Effector memory CD4-positive, alpha-beta T cell (primary cell): ENCODE results near the gene C1orf115.
"Not testable (repeated sequence)": the region's sequence is repeated elsewhere in the genome, so short reads cannot be mapped to it uniquely, and the experiment has no call there.

Experiments
- DNase-seq, 3 donors: peaks; one replicate each; pipeline ENCODE4 v3.0.0-alpha.2; 2020
- H3K27ac ChIP-seq: 2 replicates; pipeline ENCODE4 v1.7.0; 2013; ENCODE audit warnings: mild to moderate bottlenecking, low read length, moderate library complexity; ENCODE audit not compliant: insufficient read depth, poor library complexity, severe bottlenecking
- H3K27me3 ChIP-seq: replicated peaks from 2 replicates; pipeline ENCODE4 v1.7.0; 2013; ENCODE audit warnings: mild to moderate bottlenecking, low read length; ENCODE audit not compliant: insufficient read depth, control insufficient read depth, poor library complexity, severe bottlenecking
- H3K36me3 ChIP-seq: 2 replicates; pipeline ENCODE4 v1.7.0; 2013; ENCODE audit warnings: mild to moderate bottlenecking, low read length, moderate library complexity; ENCODE audit not compliant: control insufficient read depth, insufficient read depth
- H3K4me1 ChIP-seq: 2 replicates; pipeline ENCODE4 v1.7.0; 2013; ENCODE audit warnings: low read length, mild to moderate bottlenecking; ENCODE audit not compliant: control insufficient read depth, insufficient read depth, poor library complexity, severe bottlenecking
- H3K4me3 ChIP-seq: 2 replicates; pipeline ENCODE4 v1.7.0; 2013; ENCODE audit warnings: low read length, low read depth, mild to moderate bottlenecking; ENCODE audit not compliant: insufficient read depth, poor library complexity, severe bottlenecking
- H3K9me3 ChIP-seq: 2 replicates; pipeline ENCODE4 v1.7.0; 2013; ENCODE audit warnings: mild to moderate bottlenecking, low read length, moderate library complexity; ENCODE audit not compliant: control insufficient read depth

The C1orf115 gene

DNA sequence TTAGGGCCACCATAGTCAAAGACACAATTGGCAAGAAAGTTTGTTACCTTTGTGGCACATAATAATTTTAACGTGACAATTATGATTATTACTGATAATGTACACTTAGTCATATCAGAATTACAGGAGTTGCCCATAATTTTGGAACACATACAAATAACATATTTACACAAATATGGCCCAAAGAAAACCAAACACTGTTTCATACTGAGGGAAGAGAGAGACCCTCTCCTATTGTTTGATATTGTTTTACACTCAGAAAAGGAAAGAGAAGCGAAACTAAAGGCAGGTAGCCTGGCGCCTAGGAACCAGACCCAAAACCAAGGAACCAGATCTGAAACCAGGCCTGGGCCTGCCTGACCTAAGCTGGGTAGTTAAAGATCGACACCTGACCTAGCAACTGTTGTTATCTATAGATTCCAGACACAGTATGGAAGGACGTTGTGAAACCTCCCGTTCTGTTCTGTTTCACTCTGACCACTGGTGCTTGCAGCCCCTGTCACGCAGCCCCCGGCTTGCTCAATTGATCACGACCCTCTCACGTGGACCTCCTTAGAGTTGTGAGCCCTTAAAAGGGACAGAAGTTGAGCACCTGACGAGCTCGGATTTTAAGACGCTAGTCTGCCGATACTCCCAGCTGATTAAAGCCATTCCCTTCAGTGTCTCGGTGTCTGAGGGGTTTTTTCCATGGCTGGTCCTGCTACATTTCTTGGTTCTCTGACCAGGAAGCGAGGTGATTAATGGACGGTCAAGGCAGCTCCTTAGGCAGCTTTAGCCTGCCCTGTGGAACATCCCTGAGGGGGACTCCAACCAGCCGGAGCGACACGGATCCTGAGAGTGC is 27.9 kb downstream of the C1orf115 start:
- Histone ChIP-seq H3K27me3 (no peaks in the 10 kb centered on the region), H3K27ac (no peak overlapping the region), H3K36me3 (no peaks in the 10 kb centered on the region), H3K4me1 (no peaks in the 10 kb centered on the region), H3K9me3 (no peaks in the 10 kb centered on the region), H3K4me3 (no peak overlapping the region)
- no peak for DNase-seq

GRCh38 chr1:220721266-220721665 is 31.1 kb downstream of the C1orf115 start:
- H3K9me3 ChIP-seq, H3K4me3 ChIP-seq, H3K27ac ChIP-seq, H3K36me3 ChIP-seq, H3K27me3 ChIP-seq, DNase-seq, H3K4me1 ChIP-seq: not testable (repeated sequence)

- H3K4me1 ChIP-seq, result no peaks in the 10 kb centered on the region
- no peak for DNase-seq
- no peaks in the 10 kb centered on the region for H3K27me3 ChIP-seq
- no peak overlapping the region for H3K4me3 ChIP-seq
- H3K27ac ChIP-seq, result no peak overlapping the region
- H3K36me3 ChIP-seq, result no peaks in the 10 kb centered on the region
- no peaks in the 10 kb centered on the region for H3K9me3 ChIP-seq
Measured at GRCh38 chr1:220726634-220727033, 36.5 kb downstream of the C1orf115 start.

DNA sequence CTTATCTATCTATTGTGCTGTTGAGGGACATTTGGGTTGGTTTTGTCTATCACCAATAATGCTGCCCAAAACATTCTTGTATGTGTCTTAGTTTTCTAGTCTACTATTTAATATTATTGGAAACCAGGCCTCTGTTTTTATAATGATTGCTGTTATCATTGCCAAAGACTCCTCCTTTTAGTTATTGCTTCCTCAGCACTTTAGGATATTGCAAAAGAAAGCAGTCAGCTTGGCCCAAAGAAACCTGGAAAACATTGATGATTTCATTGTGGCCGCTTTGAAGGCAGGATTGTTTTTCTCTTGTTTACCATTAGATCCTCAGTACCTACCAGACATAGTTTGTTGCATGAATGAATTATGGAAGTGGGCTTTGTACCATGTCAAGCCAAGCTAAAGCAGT is 37.4 kb downstream of the C1orf115 start:
- Histone ChIP-seq H3K4me1 (no peaks in the 10 kb centered on the region), H3K4me3 (no peak overlapping the region), H3K36me3 (no peaks in the 10 kb centered on the region), H3K9me3 (no peaks in the 10 kb centered on the region), H3K27me3 (no peaks in the 10 kb centered on the region), H3K27ac (no peak overlapping the region)
- DNase-seq, result no peak

DNA sequence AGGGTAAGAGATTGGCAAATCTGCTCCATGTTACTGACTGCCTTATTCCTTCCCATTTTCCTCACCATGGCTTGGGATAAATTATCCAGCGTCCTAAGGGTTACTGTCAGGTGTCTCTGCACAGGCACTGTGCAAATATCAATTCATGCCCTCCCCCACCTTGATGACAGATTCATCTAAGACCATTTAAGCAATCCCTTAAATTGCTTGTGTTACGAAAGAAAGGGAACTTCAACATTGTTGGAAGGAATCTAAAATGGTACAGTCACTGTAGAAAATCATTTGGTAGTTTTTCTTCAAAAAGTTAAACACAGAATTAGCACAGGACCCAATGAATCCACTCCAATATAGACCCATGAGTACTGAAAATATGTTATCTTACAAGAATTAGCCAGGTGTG is 40.3 kb downstream of the C1orf115 start:
- no peak for DNase-seq
- no peaks in the 10 kb centered on the region for H3K9me3 ChIP-seq
- H3K27me3 ChIP-seq, result no peaks in the 10 kb centered on the region
- H3K36me3 ChIP-seq, result no peaks in the 10 kb centered on the region
- H3K4me3 ChIP-seq, result no peak overlapping the region
- no peak overlapping the region for H3K27ac ChIP-seq
- H3K4me1 ChIP-seq, result peaks cover 4% of the 10 kb centered on the region

GRCh38 chr1:220732137-220732536 is 42.0 kb downstream of the C1orf115 start:
- Histone ChIP-seq H3K4me3 (no peak overlapping the region), H3K27me3 (no peaks in the 10 kb centered on the region), H3K36me3 (no peaks in the 10 kb centered on the region), H3K9me3 (no peaks in the 10 kb centered on the region), H3K27ac (no peak overlapping the region), H3K4me1 (peaks cover 4% of the 10 kb centered on the region)
- no peak for DNase-seq

- no peak overlapping the region for H3K27ac ChIP-seq
- H3K36me3 ChIP-seq, result no peaks in the 10 kb centered on the region
- H3K4me1 ChIP-seq, result peaks cover 4% of the 10 kb centered on the region
- no peaks in the 10 kb centered on the region for H3K27me3 ChIP-seq
- H3K4me3 ChIP-seq, result peak overlapping the region; percentile 8
- no peak for DNase-seq
- no peaks in the 10 kb centered on the region for H3K9me3 ChIP-seq
Measured at GRCh38 chr1:220732621-220733020, 42.5 kb downstream of the C1orf115 start.

DNA sequence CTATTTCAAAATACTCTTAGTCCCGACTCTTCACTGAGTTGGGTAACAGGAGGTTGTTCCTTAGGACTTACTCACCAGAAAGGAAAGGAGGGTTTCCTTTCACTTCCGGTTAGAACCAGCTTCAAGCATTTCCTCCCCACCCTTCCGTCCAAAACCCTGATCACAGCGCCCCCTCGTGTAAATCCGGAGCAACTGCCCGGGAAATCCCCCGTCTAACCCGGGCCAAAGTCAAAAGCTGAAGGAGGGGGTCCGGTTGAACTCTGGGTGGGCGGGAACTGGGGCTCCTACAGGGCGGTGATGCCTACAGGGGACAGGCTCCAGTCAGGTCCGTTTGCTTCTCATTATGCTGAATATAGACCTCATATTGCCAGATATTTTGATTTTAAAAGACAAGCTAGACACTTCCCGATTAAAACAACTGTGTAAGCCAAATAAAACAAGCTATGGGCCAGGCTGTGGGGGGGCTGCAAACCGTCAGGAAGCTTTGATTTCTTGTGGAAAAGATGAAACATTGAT is 43.0 kb downstream of the C1orf115 start:
- Histone ChIP-seq H3K36me3 (no peaks in the 10 kb centered on the region), H3K4me1 (peaks cover 4% of the 10 kb centered on the region), H3K9me3 (no peaks in the 10 kb centered on the region), H3K4me3 (peak overlapping the region; percentile 8), H3K27me3 (no peaks in the 10 kb centered on the region), H3K27ac (no peak overlapping the region)
- peak; percentile 57 to 71 (median 60) for DNase-seq

DNA sequence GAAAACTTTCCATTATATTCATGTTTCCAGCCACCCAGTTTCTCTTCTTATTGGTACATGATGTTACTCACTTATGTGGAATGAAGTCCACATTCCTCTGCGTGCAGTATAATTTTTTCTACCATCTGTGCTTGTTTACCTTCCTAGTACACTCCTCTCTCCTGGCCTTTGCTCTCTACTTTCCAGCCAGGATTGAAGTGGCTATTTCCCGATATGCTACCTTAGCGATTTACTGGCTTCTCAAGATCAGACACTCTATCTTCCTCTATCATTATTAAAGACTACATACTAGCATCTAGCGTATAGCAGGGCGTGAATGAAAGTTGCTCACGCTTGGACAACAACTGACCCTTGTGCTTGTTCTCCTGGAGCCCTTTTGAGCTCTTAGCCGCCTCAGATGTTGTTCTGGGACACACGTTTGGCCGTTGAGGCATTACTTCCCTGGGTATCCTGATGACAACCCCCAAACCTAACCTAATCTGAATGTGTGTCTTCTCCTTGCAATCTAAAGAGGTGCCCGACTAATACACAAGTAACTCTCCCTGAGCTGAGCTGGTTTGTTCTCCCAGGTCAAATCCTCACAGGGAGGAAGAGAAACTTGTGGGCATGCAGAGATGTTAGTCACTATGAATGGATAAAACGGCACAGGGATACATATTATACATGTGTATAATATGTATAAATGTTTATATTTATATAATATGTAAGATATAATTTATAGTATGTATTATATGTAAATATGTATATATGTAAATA is 44.6 kb downstream of the C1orf115 start:
- no peak overlapping the region for H3K4me3 ChIP-seq
- no peak for DNase-seq
- H3K36me3 ChIP-seq, result no peaks in the 10 kb centered on the region
- no peaks in the 10 kb centered on the region for H3K9me3 ChIP-seq
- no peaks in the 10 kb centered on the region for H3K27me3 ChIP-seq
- H3K27ac ChIP-seq, result no peak overlapping the region
- H3K4me1 ChIP-seq, result peaks cover 4% of the 10 kb centered on the region

DNA sequence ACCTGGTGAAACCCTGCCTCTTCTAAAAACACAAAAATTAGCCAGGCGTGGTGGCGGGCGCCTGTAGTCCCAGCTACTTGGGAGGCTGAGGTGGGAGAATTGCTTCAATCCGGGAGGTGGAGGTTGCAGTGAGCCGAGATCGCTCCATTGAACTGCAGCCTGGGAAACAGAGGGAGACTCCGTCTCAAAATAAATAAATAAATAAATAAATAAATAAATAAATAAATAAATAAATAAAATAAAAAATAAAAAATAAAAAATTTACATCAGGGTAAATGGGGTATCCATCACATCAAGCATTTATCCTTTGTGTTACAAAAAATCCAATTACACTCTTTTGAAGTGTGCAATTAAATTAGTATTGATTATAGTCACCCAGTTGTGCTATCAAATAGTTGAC is 46.1 kb downstream of the C1orf115 start:
- H3K36me3 ChIP-seq, H3K4me3 ChIP-seq, H3K9me3 ChIP-seq, DNase-seq, H3K4me1 ChIP-seq, H3K27me3 ChIP-seq, H3K27ac ChIP-seq: not testable (repeated sequence)
